ENCODE measurements around the gene PTPRJ. TPM values are rescaled to one million over a fixed set of nuclear protein-coding genes. Genes with fewer than 3 reads are reported as not detected.
A peak's percentile ranks its signal among the peaks of the same experiment; 100 is the strongest.

Gene PTPRJ
- total RNA-seq, 1 donor from 2014 or later = 18.6 TPM

DNA sequence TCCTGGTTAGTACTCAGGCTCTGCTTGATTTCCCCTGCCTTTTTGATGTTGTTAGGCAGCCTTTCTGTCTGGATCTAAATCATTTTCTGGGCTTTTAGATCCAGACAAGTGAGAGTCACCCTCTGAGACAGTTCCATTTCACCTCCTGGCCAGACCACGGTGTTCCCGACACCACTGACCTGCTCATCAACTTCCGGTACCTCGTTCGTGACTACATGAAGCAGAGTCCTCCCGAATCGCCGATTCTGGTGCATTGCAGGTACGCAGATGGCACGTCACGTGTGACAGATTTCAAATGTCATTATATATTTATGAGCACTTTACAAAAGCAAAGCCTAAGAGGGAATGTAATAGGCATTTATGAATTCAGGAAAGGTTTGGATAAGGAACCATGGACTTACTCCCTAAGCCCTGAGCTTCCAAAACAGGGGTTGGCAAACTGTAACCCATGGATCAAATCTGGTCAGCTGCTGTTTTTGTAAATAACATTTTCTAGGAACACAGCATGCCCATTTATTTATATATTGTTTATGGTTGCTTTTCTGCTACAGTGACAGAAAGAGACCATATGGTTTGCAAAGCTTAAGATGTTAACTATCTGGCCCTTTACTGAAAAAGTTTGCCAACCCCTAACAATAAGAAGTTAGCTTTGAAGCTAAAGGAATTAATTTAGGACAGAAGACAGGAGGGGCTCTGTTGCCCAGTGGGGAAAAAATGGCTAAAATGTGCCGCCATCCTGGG lies 183.2 kb downstream of the PTPRJ start:
- Mint-ChIP-seq H3K4me1 (ENCODE audit: unreplicated experiment) (peaks cover 5% of the 10 kb centered on the region), H3K4me3 (no peak overlapping the region), H3K9me3 (no peaks in the 10 kb centered on the region), H3K27me3 (no peaks in the 10 kb centered on the region), H3K27ac (no peak overlapping the region), H3K36me3 (peaks cover 25% of the 10 kb centered on the region)
- DNase-seq (ENCODE audit: extremely low spot score, unreplicated experiment) = no peak
- TF ChIP-seq, protein P1, sequence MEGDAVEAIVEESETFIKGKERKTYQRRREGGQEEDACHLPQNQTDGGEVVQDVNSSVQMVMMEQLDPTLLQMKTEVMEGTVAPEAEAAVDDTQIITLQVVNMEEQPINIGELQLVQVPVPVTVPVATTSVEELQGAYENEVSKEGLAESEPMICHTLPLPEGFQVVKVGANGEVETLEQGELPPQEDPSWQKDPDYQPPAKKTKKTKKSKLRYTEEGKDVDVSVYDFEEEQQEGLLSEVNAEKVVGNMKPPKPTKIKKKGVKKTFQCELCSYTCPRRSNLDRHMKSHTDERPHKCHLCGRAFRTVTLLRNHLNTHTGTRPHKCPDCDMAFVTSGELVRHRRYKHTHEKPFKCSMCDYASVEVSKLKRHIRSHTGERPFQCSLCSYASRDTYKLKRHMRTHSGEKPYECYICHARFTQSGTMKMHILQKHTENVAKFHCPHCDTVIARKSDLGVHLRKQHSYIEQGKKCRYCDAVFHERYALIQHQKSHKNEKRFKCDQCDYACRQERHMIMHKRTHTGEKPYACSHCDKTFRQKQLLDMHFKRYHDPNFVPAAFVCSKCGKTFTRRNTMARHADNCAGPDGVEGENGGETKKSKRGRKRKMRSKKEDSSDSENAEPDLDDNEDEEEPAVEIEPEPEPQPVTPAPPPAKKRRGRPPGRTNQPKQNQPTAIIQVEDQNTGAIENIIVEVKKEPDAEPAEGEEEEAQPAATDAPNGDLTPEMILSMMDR (conservative IDR thresholded peaks at IDR 0.05) = no peak

DNA sequence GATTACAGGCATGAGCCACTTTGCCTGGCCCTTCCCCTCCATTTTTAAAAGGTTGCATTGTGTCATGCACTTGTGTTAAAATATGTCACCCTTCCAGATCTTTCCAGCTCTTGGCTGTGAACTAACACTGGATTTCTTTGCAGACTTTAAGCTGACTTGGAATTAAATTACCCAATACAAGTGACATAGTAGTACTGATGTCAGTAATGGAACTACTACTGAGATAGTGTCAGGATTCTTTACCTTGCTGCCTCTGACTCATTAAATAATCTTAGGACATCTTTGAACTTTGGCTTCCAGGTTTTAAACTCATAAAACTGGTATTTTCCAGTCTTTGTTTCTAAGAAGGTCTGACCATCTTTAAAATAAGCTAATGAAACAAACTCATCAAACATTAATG lies 184.5 kb downstream of the PTPRJ start:
- Mint-ChIP-seq H3K4me1 (ENCODE audit: unreplicated experiment) (peaks cover 12% of the 10 kb centered on the region), H3K27ac (peak overlapping the region; percentile 27), H3K36me3 (peaks cover 25% of the 10 kb centered on the region), H3K9me3 (no peaks in the 10 kb centered on the region), H3K4me3 (no peak overlapping the region), H3K27me3 (no peaks in the 10 kb centered on the region)
- TF ChIP-seq, protein P1 (conservative IDR thresholded peaks at IDR 0.05) = no peak
- DNase-seq (ENCODE audit: extremely low spot score, unreplicated experiment) = no peak

DNA sequence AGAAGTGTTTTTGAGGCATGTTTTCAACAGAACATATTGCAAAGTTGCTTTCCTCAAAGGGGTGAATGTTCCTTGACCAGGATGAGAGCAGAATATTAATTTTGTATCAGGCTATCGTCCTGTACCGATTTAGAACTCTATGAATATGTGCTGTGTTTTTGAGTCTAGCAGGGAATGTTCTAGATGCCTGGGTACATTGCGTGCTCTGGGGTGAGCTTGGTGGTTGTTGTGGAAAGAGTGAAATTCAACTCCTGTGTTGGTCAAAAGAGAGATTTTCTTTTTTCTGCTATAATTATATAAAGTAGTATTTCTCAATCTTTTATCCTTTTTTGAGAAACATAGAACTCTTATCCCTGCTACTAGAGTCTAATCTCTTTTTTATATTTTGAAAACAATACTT lies 185.1 kb downstream of the PTPRJ start:
- Mint-ChIP-seq H3K36me3 (peaks cover 25% of the 10 kb centered on the region), H3K4me1 (ENCODE audit: unreplicated experiment) (peaks cover 16% of the 10 kb centered on the region), H3K4me3 (no peak overlapping the region)

DNA sequence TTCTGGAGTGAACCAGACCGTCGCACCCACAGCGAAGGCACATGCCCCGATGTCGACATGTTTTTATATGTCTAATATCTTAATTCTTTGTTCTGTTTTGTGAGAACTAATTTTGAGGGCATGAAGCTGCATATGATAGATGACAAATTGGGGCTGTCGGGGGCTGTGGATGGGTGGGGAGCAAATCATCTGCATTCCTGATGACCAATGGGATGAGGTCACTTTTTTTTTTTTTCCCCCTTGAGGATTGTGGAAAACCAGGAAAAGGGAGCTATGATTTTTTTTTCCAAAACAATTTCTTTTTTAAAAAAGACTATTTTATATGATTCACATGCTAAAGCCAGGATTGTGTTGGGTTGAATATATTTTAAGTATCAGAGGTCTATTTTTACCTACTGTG lies 187.0 kb downstream of the PTPRJ start:
- TF ChIP-seq, protein P1 (conservative IDR thresholded peaks at IDR 0.05) = no peak
- no peaks in the 10 kb centered on the region for H3K27me3 Mint-ChIP-seq
- no peak overlapping the region for H3K27ac Mint-ChIP-seq
- peaks cover 25% of the 10 kb centered on the region for H3K36me3 Mint-ChIP-seq
- peaks cover 18% of the 10 kb centered on the region for H3K4me1 Mint-ChIP-seq (ENCODE audit: unreplicated experiment)
- H3K9me3 Mint-ChIP-seq = no peaks in the 10 kb centered on the region
- no peak for DNase-seq (ENCODE audit: extremely low spot score, unreplicated experiment)
- no peak overlapping the region for H3K4me3 Mint-ChIP-seq

More for the DNA sequence above, 185.1 kb downstream of the PTPRJ start:
- H3K9me3 Mint-ChIP-seq = no peaks in the 10 kb centered on the region
- TF ChIP-seq, protein P1 (conservative IDR thresholded peaks at IDR 0.05) = no peak
- H3K27me3 Mint-ChIP-seq = no peaks in the 10 kb centered on the region
- DNase-seq (ENCODE audit: extremely low spot score, unreplicated experiment) = no peak
- H3K27ac Mint-ChIP-seq = no peak overlapping the region

DNA sequence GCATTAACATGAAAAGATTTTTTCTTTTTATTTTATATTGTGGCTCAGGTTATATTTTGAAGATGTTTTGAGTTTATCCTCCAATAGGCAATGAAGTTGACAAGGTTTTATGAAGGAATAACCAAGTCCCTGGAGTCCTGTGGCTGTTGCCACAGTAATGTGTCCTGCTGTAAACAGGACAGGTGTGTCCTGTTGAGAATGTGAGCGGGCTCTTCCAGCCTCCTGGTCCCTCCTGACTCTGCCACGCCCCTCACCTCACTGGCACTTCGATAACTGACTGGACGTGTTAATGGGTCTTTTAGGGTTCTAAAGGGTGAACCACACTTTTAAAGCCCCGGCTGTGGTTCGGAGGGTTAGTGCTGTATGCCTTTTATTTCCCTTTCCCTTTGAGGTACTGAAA lies 188.5 kb downstream of the PTPRJ start:
- DNase-seq (ENCODE audit: extremely low spot score, unreplicated experiment) = no peak
- TF ChIP-seq, protein P1 (conservative IDR thresholded peaks at IDR 0.05) = no peak
- H3K4me3 Mint-ChIP-seq = no peak overlapping the region
- no peaks in the 10 kb centered on the region for H3K27me3 Mint-ChIP-seq
- H3K4me1 Mint-ChIP-seq (ENCODE audit: unreplicated experiment) = peaks cover 22% of the 10 kb centered on the region
- H3K9me3 Mint-ChIP-seq = no peaks in the 10 kb centered on the region
- peaks cover 24% of the 10 kb centered on the region for H3K36me3 Mint-ChIP-seq
- no peak overlapping the region for H3K27ac Mint-ChIP-seq

Data from type B pancreatic cell (in vitro differentiated cells).